Spleen (tissue), 7 donors: ENCODE measurements around the gene UBE2QL1.
"Not testable (repeated sequence)": the region's sequence is repeated elsewhere in the genome, so short reads cannot be mapped to it uniquely, and the experiment has no call there.

Experiments
- POLR2A ChIP-seq, 3 donors: fragments of 450-650 bp; IDR thresholded peaks; one replicate each; pipeline ENCODE4 v1.5.1; 2017; ENCODE audit warnings: antibody characterized with exemption in 3 of 3, mild to moderate bottlenecking in 1 of 3
- TF ChIP-seq, protein P1 (sequence below), 11 experiments: fragments of 200-600 bp in 7 of 11; fragments of 450-650 bp in 4 of 11; sonication (generic) in 4 of 11; IDR thresholded peaks in 8 of 11; conservative IDR thresholded peaks in 3 of 11; 1 replicate in 7 of 11; 2 replicates in 4 of 11; pipeline versions ENCODE4 v1.4.0 to v1.8.0; 2016 to 2021; ENCODE audit warnings: antibody characterized with exemption in 11 of 11, inconsistent platforms in 4 of 11, mild to moderate bottlenecking in 1 of 11
- donor health status: DM: no; HTN: no; CAD: no; lungs with moderate emphysema.
- donor health status: DM: no; HTN: no; CAD: no.
- donor health status: DM: no; HTN: no; CAD: no.

- not testable (repeated sequence) for TF ChIP-seq POLR2A (IDR thresholded peaks at IDR 0.05)
- TF ChIP-seq, protein P1, sequence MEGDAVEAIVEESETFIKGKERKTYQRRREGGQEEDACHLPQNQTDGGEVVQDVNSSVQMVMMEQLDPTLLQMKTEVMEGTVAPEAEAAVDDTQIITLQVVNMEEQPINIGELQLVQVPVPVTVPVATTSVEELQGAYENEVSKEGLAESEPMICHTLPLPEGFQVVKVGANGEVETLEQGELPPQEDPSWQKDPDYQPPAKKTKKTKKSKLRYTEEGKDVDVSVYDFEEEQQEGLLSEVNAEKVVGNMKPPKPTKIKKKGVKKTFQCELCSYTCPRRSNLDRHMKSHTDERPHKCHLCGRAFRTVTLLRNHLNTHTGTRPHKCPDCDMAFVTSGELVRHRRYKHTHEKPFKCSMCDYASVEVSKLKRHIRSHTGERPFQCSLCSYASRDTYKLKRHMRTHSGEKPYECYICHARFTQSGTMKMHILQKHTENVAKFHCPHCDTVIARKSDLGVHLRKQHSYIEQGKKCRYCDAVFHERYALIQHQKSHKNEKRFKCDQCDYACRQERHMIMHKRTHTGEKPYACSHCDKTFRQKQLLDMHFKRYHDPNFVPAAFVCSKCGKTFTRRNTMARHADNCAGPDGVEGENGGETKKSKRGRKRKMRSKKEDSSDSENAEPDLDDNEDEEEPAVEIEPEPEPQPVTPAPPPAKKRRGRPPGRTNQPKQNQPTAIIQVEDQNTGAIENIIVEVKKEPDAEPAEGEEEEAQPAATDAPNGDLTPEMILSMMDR (IDR thresholded peaks at IDR 0.05 in 8 of 11, conservative IDR thresholded peaks at IDR 0.05 in 3 of 11): not testable (repeated sequence)
Observed at GRCh38 chr5:6515812-6516211, 67.2 kb downstream of the UBE2QL1 start.
